Loucy (cell line): ENCODE results near the gene B3GLCT.

Experiments
- H2AFZ ChIP-seq: fragments of 200-600 bp; sonication (generic); 2 replicates; pipeline ENCODE4 v1.6.0; 2016; ENCODE audit warnings: antibody characterized with exemption, mild to moderate bottlenecking, low read length, moderate library complexity
- H3F3A ChIP-seq: fragments of 200-600 bp; 2 replicates; pipeline ENCODE4 v1.6.0; 2016; ENCODE audit warnings: antibody characterized with exemption, low read depth, mild to moderate bottlenecking
- H3K27me3 ChIP-seq: fragments of 200-600 bp; sonication (generic); 2 replicates; pipeline ENCODE4 v1.6.1; 2014; ENCODE audit warnings: low read length, mild to moderate bottlenecking; ENCODE audit not compliant: insufficient read depth, poor library complexity, severe bottlenecking
- H3K36me3 ChIP-seq: fragments of 200-600 bp; sonication (generic); 2 replicates; pipeline ENCODE4 v1.6.1; 2016; ENCODE audit warnings: low read length; ENCODE audit not compliant: insufficient read depth
- H3K4me1 ChIP-seq: fragments of 200-600 bp; sonication (generic); 2 replicates; pipeline ENCODE4 v1.5.1; 2014; ENCODE audit warnings: low read length, mild to moderate bottlenecking; ENCODE audit not compliant: insufficient read depth, poor library complexity, severe bottlenecking
- H3K4me2 ChIP-seq: fragments of 200-600 bp; sonication (generic); 2 replicates; pipeline ENCODE4 v1.6.0; 2014; ENCODE audit warnings: antibody characterized with exemption, low read length, low read depth, mild to moderate bottlenecking; ENCODE audit not compliant: poor library complexity, severe bottlenecking
- H3K4me3 ChIP-seq: fragments of 200-600 bp; sonication (generic); 2 replicates; pipeline ENCODE4 v1.5.1; 2014; ENCODE audit warnings: low read length, mild to moderate bottlenecking, mixed read lengths; ENCODE audit not compliant: poor library complexity, severe bottlenecking
- H3K79me2 ChIP-seq: fragments of 200-600 bp; sonication (generic); 2 replicates; pipeline ENCODE4 v1.6.1; 2014; ENCODE audit warnings: low read length; ENCODE audit not compliant: insufficient read depth
- H3K9ac ChIP-seq: fragments of 200-600 bp; sonication (generic); 2 replicates; pipeline ENCODE4 v1.6.0; 2014; ENCODE audit warnings: mild to moderate bottlenecking, low read depth, low read length, moderate library complexity; ENCODE audit not compliant: poor library complexity, severe bottlenecking
- H3K9me2 ChIP-seq: fragments of 200-600 bp; sonication (generic); replicated peaks from 2 replicates; pipeline ENCODE4 v1.6.1; 2016; ENCODE audit warnings: low read depth, low read length, mixed read lengths
- H3K9me3 ChIP-seq: fragments of 200-600 bp; sonication (generic); 2 replicates; pipeline ENCODE4 v1.6.1; 2014; ENCODE audit warnings: mild to moderate bottlenecking, antibody characterized with exemption, low read length, low read depth; ENCODE audit not compliant: insufficient read depth
- H4K20me1 ChIP-seq: fragments of 200-600 bp; sonication (generic); 2 replicates; pipeline ENCODE4 v1.6.0; 2014; ENCODE audit warnings: antibody characterized with exemption, low read length, mild to moderate bottlenecking; ENCODE audit not compliant: insufficient read depth, poor library complexity, severe bottlenecking
- EZH2phosphoT487 ChIP-seq: fragments of 200-600 bp; IDR thresholded peaks from 2 replicates; pipeline ENCODE4 v1.6.1; 2018; ENCODE audit warnings: antibody characterized with exemption, mild to moderate bottlenecking, moderate library complexity, borderline replicate concordance
- TF ChIP-seq, protein P1 (sequence below): fragments of 200-600 bp; sonication (generic); conservative IDR thresholded peaks from 2 replicates; pipeline ENCODE4 v1.5.1; 2014; ENCODE audit warnings: mild to moderate bottlenecking, antibody characterized with exemption, low read length

Gene B3GLCT

DNA sequence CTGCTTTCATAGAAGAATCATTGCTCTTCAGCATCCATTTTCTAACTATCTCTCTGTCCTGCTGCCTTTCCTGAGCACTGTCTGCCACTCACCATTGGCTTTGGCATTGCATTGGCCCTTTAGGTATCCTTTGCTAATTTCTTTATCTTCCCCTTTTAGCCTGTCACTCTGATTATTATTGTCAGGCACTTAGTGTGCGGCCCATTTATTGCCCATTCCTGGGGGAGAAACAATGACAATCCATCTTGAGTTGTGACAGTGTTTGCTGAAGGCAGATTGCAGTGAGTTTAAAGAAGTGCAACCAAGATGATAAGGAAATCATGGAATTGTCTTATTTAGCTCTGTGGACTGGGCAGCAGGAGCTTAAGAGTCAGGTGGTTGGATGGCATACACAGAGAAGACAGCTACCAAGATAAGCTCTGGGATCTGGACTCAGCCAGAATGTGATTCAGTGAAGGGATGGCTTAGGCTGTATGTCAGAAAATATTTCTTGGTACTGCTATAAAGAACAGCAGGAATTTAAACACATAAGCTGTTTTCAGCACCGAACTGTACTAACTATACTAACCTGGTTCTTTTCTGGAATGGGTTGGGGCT, 25.3 kb downstream of the B3GLCT start:
- peaks cover 6% of the 10 kb centered on the region; the same call in 1 of the 2 replicates for H3K36me3 ChIP-seq
- H3K4me3 ChIP-seq = no peak overlapping the region
- H3K4me2 ChIP-seq = no peak overlapping the region
- H2AFZ ChIP-seq = no peak overlapping the region
- no peaks in the 10 kb centered on the region for H3K9me2 ChIP-seq
- TF ChIP-seq, protein P1, sequence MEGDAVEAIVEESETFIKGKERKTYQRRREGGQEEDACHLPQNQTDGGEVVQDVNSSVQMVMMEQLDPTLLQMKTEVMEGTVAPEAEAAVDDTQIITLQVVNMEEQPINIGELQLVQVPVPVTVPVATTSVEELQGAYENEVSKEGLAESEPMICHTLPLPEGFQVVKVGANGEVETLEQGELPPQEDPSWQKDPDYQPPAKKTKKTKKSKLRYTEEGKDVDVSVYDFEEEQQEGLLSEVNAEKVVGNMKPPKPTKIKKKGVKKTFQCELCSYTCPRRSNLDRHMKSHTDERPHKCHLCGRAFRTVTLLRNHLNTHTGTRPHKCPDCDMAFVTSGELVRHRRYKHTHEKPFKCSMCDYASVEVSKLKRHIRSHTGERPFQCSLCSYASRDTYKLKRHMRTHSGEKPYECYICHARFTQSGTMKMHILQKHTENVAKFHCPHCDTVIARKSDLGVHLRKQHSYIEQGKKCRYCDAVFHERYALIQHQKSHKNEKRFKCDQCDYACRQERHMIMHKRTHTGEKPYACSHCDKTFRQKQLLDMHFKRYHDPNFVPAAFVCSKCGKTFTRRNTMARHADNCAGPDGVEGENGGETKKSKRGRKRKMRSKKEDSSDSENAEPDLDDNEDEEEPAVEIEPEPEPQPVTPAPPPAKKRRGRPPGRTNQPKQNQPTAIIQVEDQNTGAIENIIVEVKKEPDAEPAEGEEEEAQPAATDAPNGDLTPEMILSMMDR = no peak
- H3F3A ChIP-seq = peaks cover 8% of the 10 kb centered on the region; the same call in 1 of the 2 replicates
- H4K20me1 ChIP-seq = no peaks in the 10 kb centered on the region
- H3K79me2 ChIP-seq = peaks cover 34% of the 10 kb centered on the region
- H3K27me3 ChIP-seq = no peaks in the 10 kb centered on the region
- no peak overlapping the region for H3K9ac ChIP-seq
- no peaks in the 10 kb centered on the region for H3K9me3 ChIP-seq
- H3K4me1 ChIP-seq = peaks cover 57% of the 10 kb centered on the region

DNA sequence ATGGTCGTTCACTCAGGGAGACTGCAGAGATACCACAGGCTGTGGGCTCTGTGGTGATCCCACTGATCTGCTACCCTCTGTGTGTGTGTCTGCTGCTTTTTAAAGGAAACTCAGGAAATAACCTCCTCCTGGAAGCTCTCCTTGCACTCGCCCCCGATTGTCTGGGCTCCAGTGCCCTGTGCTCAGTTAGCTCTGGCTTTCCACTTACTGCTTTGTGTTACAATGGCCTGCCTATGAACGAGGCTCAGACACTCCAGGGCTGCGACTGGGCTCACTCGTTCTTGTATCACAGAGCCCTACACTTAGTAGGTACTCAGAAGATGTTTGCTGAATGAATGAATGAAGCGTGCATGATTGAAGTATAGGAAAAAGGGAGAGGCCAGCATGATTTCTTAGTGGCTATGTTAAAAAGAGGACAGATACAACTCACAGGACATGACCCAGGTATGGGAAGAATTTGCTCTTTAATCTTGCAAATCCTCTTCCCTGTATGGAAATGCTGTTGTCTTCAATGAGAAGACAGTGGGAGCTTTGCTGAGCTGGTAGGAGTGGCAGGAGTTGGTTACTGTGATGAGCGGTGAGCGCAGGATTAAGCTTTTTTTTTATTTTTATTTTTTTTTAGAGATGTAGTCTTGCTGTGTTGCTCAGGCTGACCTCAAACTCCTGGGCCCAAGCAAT, 26.4 kb downstream of the B3GLCT start:
- Histone ChIP-seq H2AFZ (no peak overlapping the region), H3K4me2 (no peak overlapping the region)

DNA sequence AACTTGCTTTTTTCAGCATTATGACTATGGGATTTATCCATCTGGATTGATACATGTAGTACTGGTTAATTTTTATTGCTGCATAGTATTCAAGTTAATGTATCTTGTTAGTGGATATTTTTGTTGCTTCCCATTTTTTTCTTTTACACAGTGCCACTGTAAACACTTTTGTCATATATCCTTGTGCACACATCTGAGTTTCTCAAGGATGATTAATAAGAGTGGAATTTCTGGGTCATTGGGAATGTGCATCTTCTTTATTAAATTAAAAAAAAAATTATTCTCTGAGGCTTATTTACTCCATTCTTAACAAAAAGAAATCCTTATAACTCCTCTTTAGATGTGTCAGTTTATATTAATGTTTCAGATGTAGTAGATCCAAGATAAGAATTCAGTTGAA, 27.3 kb downstream of the B3GLCT start:
- H3K79me2 ChIP-seq = peaks cover 46% of the 10 kb centered on the region
- peak overlapping the region; percentile 81 for H3K4me2 ChIP-seq
- no peaks in the 10 kb centered on the region for H3K27me3 ChIP-seq
- H3K9ac ChIP-seq = peak overlapping the region; percentile 76
- H3K4me1 ChIP-seq = peaks cover 52% of the 10 kb centered on the region
- no peaks in the 10 kb centered on the region for H3K9me2 ChIP-seq
- H2AFZ ChIP-seq = 0 out of 2 replicates have a peak overlapping the region, but pooled peaks have one; percentile 22
- H3K36me3 ChIP-seq = peaks cover 16% of the 10 kb centered on the region; the same call in 1 of the 2 replicates
- H4K20me1 ChIP-seq = no peaks in the 10 kb centered on the region
- TF ChIP-seq EZH2phosphoT487 = no peak
- TF ChIP-seq, protein P1 = no peak
- peaks cover 8% of the 10 kb centered on the region; the same call in 1 of the 2 replicates for H3F3A ChIP-seq
- H3K4me3 ChIP-seq = peak overlapping the region; percentile 69
- no peaks in the 10 kb centered on the region for H3K9me3 ChIP-seq

More for the DNA sequence above, 26.4 kb downstream of the B3GLCT start:
- peaks cover 8% of the 10 kb centered on the region; the same call in 1 of the 2 replicates for H3K36me3 ChIP-seq
- TF ChIP-seq, protein P1 = no peak
- no peak for TF ChIP-seq EZH2phosphoT487
- no peaks in the 10 kb centered on the region for H3K27me3 ChIP-seq
- H3K4me3 ChIP-seq = no peak overlapping the region
- H3K9ac ChIP-seq = peak overlapping the region; percentile 33
- peaks cover 42% of the 10 kb centered on the region for H3K79me2 ChIP-seq
- peaks cover 8% of the 10 kb centered on the region; the same call in 1 of the 2 replicates for H3F3A ChIP-seq
- no peaks in the 10 kb centered on the region for H4K20me1 ChIP-seq
- peaks cover 55% of the 10 kb centered on the region for H3K4me1 ChIP-seq
- H3K9me2 ChIP-seq = no peaks in the 10 kb centered on the region
- H3K9me3 ChIP-seq = no peaks in the 10 kb centered on the region
